ENCODE data around the gene PLXDC2. TPM values are rescaled to one million over a fixed set of nuclear protein-coding genes. Genes with fewer than 3 reads are reported as not detected.

The PLXDC2 gene
- polyA plus RNA-seq, 2 of the 4 experiments (the other 2 are of a cell fraction), result 0.08 to 0.09 TPM

- DNase-seq (ENCODE audit: low read depth in 1 of 2, low spot score in 1 of 2) (no peak), ATAC-seq (no peak), FAIRE-seq (no peak)
- H3K9me3 ChIP-seq, result no peaks in the 10 kb centered on the region
- TF ChIP-seq RARB (CRISPR knock-in tag; IDR thresholded peaks at IDR 0.05), result no peak
- no peak for TF ChIP-seq HMGXB4 (CRISPR knock-in tag; IDR thresholded peaks at IDR 0.05; ENCODE audit: borderline replicate concordance)
- no peak for TF ChIP-seq HDAC2 (IDR thresholded peaks at IDR 0.05)
- TF ChIP-seq FOSB (CRISPR knock-in tag; IDR thresholded peaks at IDR 0.05), result no peak
- TF ChIP-seq BCL3 (IDR thresholded peaks at IDR 0.05), result no peak
- TF ChIP-seq NR3C1 (IDR thresholded peaks at IDR 0.05), result no peak
- H3K4me2 ChIP-seq, result no peak overlapping the region
- ChIA-PET POLR2A (no interaction called here), CTCF (interaction anchor here (0.7 kb wide), 1 partner anchor 54 kb away, joined by 3 read pairs; no protein-coding TSS in a partner anchor)
- H3K27ac ChIP-seq, result no peak overlapping the region
- no peaks in the 10 kb centered on the region for H3K4me1 ChIP-seq
- H3K4me3 ChIP-seq, result no peak overlapping the region
- WGBS (ENCODE audit: missing lambda C conversion rate), result 9% methylated on average over 2 of the region's 2 CpGs
Measured at GRCh38 chr10:19777806-19778205, 38.4 kb upstream of the PLXDC2 start.

GRCh38 chr10:19778996-19779395 is 37.2 kb upstream of the PLXDC2 start:
- FAIRE-seq, result no peak
- no peak overlapping the region for H3K27ac ChIP-seq
- 1% methylated on average over 2 of the region's 2 CpGs for WGBS (ENCODE audit: missing lambda C conversion rate)

GRCh38 chr10:19782430-19783089 is 33.7 kb upstream of the PLXDC2 start:
- H3K4me3 ChIP-seq, result no peak overlapping the region
- no peaks in the 10 kb centered on the region for H3K9me3 ChIP-seq
- no peak for FAIRE-seq
- 32% methylated on average over 6 of the region's 6 CpGs for WGBS (ENCODE audit: missing lambda C conversion rate)
- H3K4me2 ChIP-seq, result no peak overlapping the region
- no peak overlapping the region for H3K27ac ChIP-seq
- POLR2A ChIA-PET, result no interaction called here
- ATAC-seq, result no peak
- TF ChIP-seq FOXS1 (CRISPR knock-in tag; IDR thresholded peaks at IDR 0.05) (no peak), KDM1A (IDR thresholded peaks at IDR 0.05; ENCODE audit: low read depth) (no peak)
- CTCF ChIA-PET, result interaction anchor here (1.3 kb wide), 1 partner anchor 11 kb away, joined by 3 read pairs; no protein-coding TSS in a partner anchor
- DNase-seq (ENCODE audit: low read depth in 1 of 2, low spot score in 1 of 2), result no peak
- no peaks in the 10 kb centered on the region for H3K4me1 ChIP-seq

More at GRCh38 chr10:19778996-19779395, 37.2 kb upstream of the PLXDC2 start:
- no peak overlapping the region for H3K4me2 ChIP-seq
- no peak overlapping the region for H3K4me3 ChIP-seq
- TF ChIP-seq HDAC2 (IDR thresholded peaks at IDR 0.05), result no peak
- no peak for TF ChIP-seq ELK1 (IDR thresholded peaks at IDR 0.05; ENCODE audit: low read depth, low read length)
- no peak for TF ChIP-seq EHF (CRISPR knock-in tag; IDR thresholded peaks at IDR 0.05)
- TF ChIP-seq RCOR1 (IDR thresholded peaks at IDR 0.05; ENCODE audit: low read depth, low read length), result no peak
- no peak for TF ChIP-seq HMGXB4 (CRISPR knock-in tag; IDR thresholded peaks at IDR 0.05; ENCODE audit: borderline replicate concordance)
- TF ChIP-seq MAZ (IDR thresholded peaks at IDR 0.05; ENCODE audit: borderline replicate concordance, low read depth, low read length), result no peak
- TF ChIP-seq FOSL2 (IDR thresholded peaks at IDR 0.05), result no peak
- TF ChIP-seq FOSL2 (CRISPR knock-in tag; IDR thresholded peaks at IDR 0.05), result no peak
- no peak for TF ChIP-seq KDM1A (IDR thresholded peaks at IDR 0.05; ENCODE audit: low read depth)
- no peak for TF ChIP-seq POLR2AphosphoS2 (conservative IDR thresholded peaks at IDR 0.05; ENCODE audit: low read length)
- no peak for TF ChIP-seq RFX5 (IDR thresholded peaks at IDR 0.05)
- no peak for TF ChIP-seq TFCP2L1 (CRISPR knock-in tag; IDR thresholded peaks at IDR 0.05)
- no peak for TF ChIP-seq JUN (IDR thresholded peaks at IDR 0.05)
- ATAC-seq, result no peak
- CTCF ChIA-PET, result no interaction called here
- no peaks in the 10 kb centered on the region for H3K4me1 ChIP-seq
- no peaks in the 10 kb centered on the region for H3K9me3 ChIP-seq
- no peak for DNase-seq (ENCODE audit: low read depth in 1 of 2, low spot score in 1 of 2)
- POLR2A ChIA-PET, result no interaction called here

Data from A549 (cell line).